Neuronal stem cell (in vitro differentiated cells): ENCODE measurements around the gene SNUPN.
A peak's percentile ranks its signal among the peaks of the same experiment; 100 is the strongest.

Source experiments
- DNase-seq: peaks from one replicate; pipeline ENCODE4 v3.0.0-alpha.2; 2013; ENCODE audit warnings: low spot score
- H2AFZ ChIP-seq: one replicate; pipeline ENCODE4 v1.6.1; 2013; ENCODE audit warnings: mild to moderate bottlenecking, low read length, inconsistent platforms
- H2AK5ac ChIP-seq: 2 replicates; pipeline ENCODE4 v1.6.1; 2013; ENCODE audit warnings: low read depth, mild to moderate bottlenecking, inconsistent platforms, low read length, moderate library complexity, mixed read lengths
- H2BK120ac ChIP-seq: 2 replicates; pipeline ENCODE4 v1.6.1; 2013; ENCODE audit warnings: low read depth, mild to moderate bottlenecking, inconsistent platforms, low read length, moderate library complexity, mixed read lengths
- H2BK12ac ChIP-seq: one replicate; pipeline ENCODE4 v1.6.1; 2013; ENCODE audit warnings: low read length, inconsistent platforms
- H2BK15ac ChIP-seq: 2 replicates; pipeline ENCODE4 v1.6.1; 2013; ENCODE audit warnings: mild to moderate bottlenecking, low read length, inconsistent platforms, mixed read lengths
- H2BK5ac ChIP-seq: one replicate; pipeline ENCODE4 v1.6.1; 2013; ENCODE audit warnings: inconsistent platforms, mild to moderate bottlenecking, low read length, moderate library complexity
- H3K14ac ChIP-seq: one replicate; pipeline ENCODE4 v1.6.1; 2013; ENCODE audit warnings: low read length, inconsistent platforms
- H3K18ac ChIP-seq: 2 replicates; pipeline ENCODE4 v1.6.1; 2013; ENCODE audit warnings: low read length, inconsistent platforms
- H3K23ac ChIP-seq: 2 replicates; pipeline ENCODE4 v1.6.1; 2013; ENCODE audit warnings: low read depth, mild to moderate bottlenecking, mixed read lengths, low read length, inconsistent platforms; ENCODE audit not compliant: poor library complexity
- H3K27ac ChIP-seq: replicated peaks from 3 replicates; pipeline ENCODE4 v1.5.1; 2013; ENCODE audit warnings: low read length, inconsistent platforms
- H3K27me3 ChIP-seq, 3 experiments: 2 replicates each; pipeline ENCODE4 v1.6.1; 2013; ENCODE audit warnings: low read length in 3 of 3, mild to moderate bottlenecking in 2 of 3, inconsistent platforms in 1 of 3, low read depth in 1 of 3, mixed read lengths in 1 of 3, moderate library complexity in 1 of 3; ENCODE audit not compliant: control insufficient read depth in 3 of 3, insufficient read depth in 3 of 3
- H3K36me3 ChIP-seq, 2 donors: replicated peaks in 1 of 2; 2 replicates each; pipeline ENCODE4 v1.6.1; 2013; ENCODE audit warnings: low read length in 2 of 2; ENCODE audit not compliant: control insufficient read depth in 2 of 2, insufficient read depth in 2 of 2
- H3K4ac ChIP-seq: 2 replicates; pipeline ENCODE4 v1.6.1; 2013; ENCODE audit warnings: inconsistent platforms, mild to moderate bottlenecking, low read length, moderate library complexity
- H3K4me1 ChIP-seq, 2 donors: 1 replicate in 1 of 2; 2 replicates in 1 of 2; pipeline ENCODE4 v1.6.1; 2013; ENCODE audit warnings: low read length in 2 of 2, low read depth in 1 of 2; ENCODE audit not compliant: control insufficient read depth in 2 of 2, insufficient read depth in 1 of 2
- H3K4me2 ChIP-seq: one replicate; pipeline ENCODE4 v1.6.1; 2013; ENCODE audit warnings: mild to moderate bottlenecking, low read length, inconsistent platforms; ENCODE audit not compliant: insufficient read depth, poor library complexity, severe bottlenecking
- H3K4me3 ChIP-seq, 2 donors: 2 replicates each; pipeline ENCODE4 v1.5.1; 2013; ENCODE audit warnings: low read length in 2 of 2, mild to moderate bottlenecking in 2 of 2, inconsistent platforms in 1 of 2, moderate library complexity in 1 of 2
- H3K79me1 ChIP-seq: one replicate; pipeline ENCODE4 v1.6.1; 2013; ENCODE audit warnings: low read depth, mild to moderate bottlenecking, inconsistent platforms, low read length, moderate library complexity
- H3K9ac ChIP-seq: one replicate; pipeline ENCODE4 v1.6.1; 2013; ENCODE audit warnings: mild to moderate bottlenecking, low read depth, low read length, inconsistent platforms; ENCODE audit not compliant: poor library complexity
- H3K9me3 ChIP-seq, 2 donors: replicated peaks in 1 of 2; 2 replicates each; pipeline versions ENCODE3 to v1.6.1; 2013; ENCODE audit warnings: low read length in 2 of 2, mild to moderate bottlenecking in 2 of 2, inconsistent platforms in 1 of 2, low read depth in 1 of 2, mixed read lengths in 1 of 2, moderate library complexity in 1 of 2; ENCODE audit not compliant: control insufficient read depth in 2 of 2, insufficient read depth in 1 of 2
- H4K8ac ChIP-seq: one replicate; pipeline ENCODE4 v1.6.1; 2013; ENCODE audit warnings: low read depth, mild to moderate bottlenecking, inconsistent platforms, low read length, moderate library complexity
- H4K91ac ChIP-seq: one replicate; pipeline ENCODE4 v1.6.1; 2013; ENCODE audit warnings: low read length, low read depth, mild to moderate bottlenecking, inconsistent platforms; ENCODE audit not compliant: poor library complexity
- WGBS, 2 donors: extraction: QIAGEN DNeasy Blood & Tissue Kit; methylation state at CpG; one replicate each; pipeline ENCODE4 v1.1.7; 2013; ENCODE audit warnings: missing lambda C conversion rate in 2 of 2, mixed read lengths in 1 of 2; ENCODE audit not compliant: insufficient read length in 2 of 2, insufficient replicate concordance in 1 of 2; ENCODE audit errors: extremely low coverage in 2 of 2; 5-methylcytosine and 5-hydroxymethylcytosine counted together

The SNUPN gene

GRCh38 chr15:75577401-75578172 is 47.9 kb downstream of the SNUPN start:
- no peak overlapping the region for H2BK15ac ChIP-seq
- no peak overlapping the region for H3K23ac ChIP-seq
- H4K8ac ChIP-seq, result no peak overlapping the region
- H3K4me1 ChIP-seq, result peaks cover 7% of the 10 kb centered on the region in 2 donors
- H4K91ac ChIP-seq, result no peak overlapping the region
- H3K79me1 ChIP-seq, result no peaks in the 10 kb centered on the region
- no CpG with 5 or more reads among the region's 13 CpGs for WGBS, 2 donors
- peaks cover 0 to 19% of the 10 kb centered on the region in 2 donors for H3K36me3 ChIP-seq
- no peak overlapping the region for H3K27ac ChIP-seq
- peak overlapping the region; percentile 91 to 97 for H3K4me3 ChIP-seq
- H2BK5ac ChIP-seq, result no peak overlapping the region
- no peak overlapping the region for H2AK5ac ChIP-seq
- no peak overlapping the region for H2BK120ac ChIP-seq
- no peaks in the 10 kb centered on the region for H3K9me3 ChIP-seq
- DNase-seq, result peak; percentile 5
- H3K4ac ChIP-seq, result no peak overlapping the region
- H3K27me3 ChIP-seq, result no peaks in the 10 kb centered on the region
- H3K4me2 ChIP-seq, result peak overlapping the region; percentile 86
- no peak overlapping the region for H3K14ac ChIP-seq
- H2AFZ ChIP-seq, result peak overlapping the region; percentile 82
- H2BK12ac ChIP-seq, result no peak overlapping the region
- H3K9ac ChIP-seq, result peak overlapping the region; percentile 86
- H3K18ac ChIP-seq, result no peak overlapping the region

- Histone ChIP-seq H3K4me3 (no peak overlapping the region), H4K91ac (no peak overlapping the region), H3K27me3 (no peaks in the 10 kb centered on the region), H3K79me1 (no peaks in the 10 kb centered on the region), H3K4me2 (no peak overlapping the region), H2AK5ac (no peak overlapping the region), H3K27ac (no peak overlapping the region), H2BK12ac (no peak overlapping the region), H3K23ac (no peak overlapping the region), H3K4me1 (peaks cover 4% of the 10 kb centered on the region in 2 donors), H2BK120ac (no peak overlapping the region), H3K4ac (no peak overlapping the region), H3K18ac (no peak overlapping the region), H2BK5ac (no peak overlapping the region), H3K36me3 (peaks cover 0 to 45% of the 10 kb centered on the region in 2 donors), H3K9ac (no peak overlapping the region), H2AFZ (no peak overlapping the region), H3K9me3 (peaks cover 0 to 5% of the 10 kb centered on the region in 2 donors), H2BK15ac (no peak overlapping the region), H3K14ac (no peak overlapping the region), H4K8ac (no peak overlapping the region)
- WGBS, 2 donors, result no CpG with 5 or more reads among the region's 5 CpGs
- peak; percentile 9 for DNase-seq
Observed at GRCh38 chr15:75573648-75574384, 51.7 kb downstream of the SNUPN start.

GRCh38 chr15:75570126-75570845 is 55.2 kb downstream of the SNUPN start:
- Histone ChIP-seq H2BK5ac (no peak overlapping the region), H3K4me2 (no peak overlapping the region), H4K8ac (no peak overlapping the region), H2BK120ac (no peak overlapping the region), H3K18ac (no peak overlapping the region), H3K27ac (no peak overlapping the region), H3K27me3 (no peaks in the 10 kb centered on the region), H2AFZ (no peak overlapping the region), H3K4me3 (no peak overlapping the region), H3K4ac (no peak overlapping the region), H3K23ac (no peak overlapping the region), H3K4me1 (peaks cover 0 to 4% of the 10 kb centered on the region in 2 donors), H3K9me3 (peaks cover 0 to 5% of the 10 kb centered on the region in 2 donors), H3K36me3 (peaks cover 0 to 54% of the 10 kb centered on the region in 2 donors), H2BK15ac (no peak overlapping the region), H2BK12ac (no peak overlapping the region), H2AK5ac (no peak overlapping the region), H3K79me1 (no peaks in the 10 kb centered on the region), H4K91ac (no peak overlapping the region), H3K9ac (no peak overlapping the region), H3K14ac (no peak overlapping the region)
- no CpG with 5 or more reads among the region's 8 CpGs for WGBS, 2 donors
- DNase-seq, result no peak
